Right kidney (tissue), 1 donor: Measurements from ENCODE around the gene MEGF6.
"Not testable (repeated sequence)": the region's sequence is repeated elsewhere in the genome, so short reads cannot be mapped to it uniquely, and the experiment has no call there.

Experiments used
- DNase-seq: peaks from one replicate; pipeline ENCODE4 v3.0.0-alpha.2; 2016

Gene MEGF6

GRCh38 chr1:3629561-3630160, 18.4 kb upstream of the MEGF6 start:
- no peak for DNase-seq

GRCh38 chr1:3628445-3628844, 17.1 kb upstream of the MEGF6 start:
- no peak for DNase-seq

GRCh38 chr1:3627515-3628253, 16.4 kb upstream of the MEGF6 start:
- no peak for DNase-seq

- DNase-seq = no peak
These were observed 14.7 kb upstream of the MEGF6 start for GRCh38 chr1:3626025-3626424.

GRCh38 chr1:3625151-3625907, 14.0 kb upstream of the MEGF6 start:
- DNase-seq = peak; percentile 54

- DNase-seq = peak; percentile 94
These were observed 13.2 kb upstream of the MEGF6 start, which contains the start of gene TPRG1L for GRCh38 chr1:3624200-3625136. TSS of gene TPRG1L (plus strand) at chr1:3625015. CDS start at chr1:3625073, 58 bp downstream.

- peak; percentile 11 for DNase-seq
These were observed 12.3 kb upstream of the MEGF6 start for GRCh38 chr1:3623441-3624199.

- DNase-seq = not testable (repeated sequence)
These were observed 10.8 kb upstream of the MEGF6 start for GRCh38 chr1:3622102-3622501.

GRCh38 chr1:3621151-3621671, 9.9 kb upstream of the MEGF6 start:
- DNase-seq = peak; percentile 52

GRCh38 chr1:3620708-3621107, 9.4 kb upstream of the MEGF6 start:
- no peak for DNase-seq

- DNase-seq = peak; percentile 63
These were observed 7.8 kb upstream of the MEGF6 start for GRCh38 chr1:3618881-3619671.

- DNase-seq = no peak
These were observed 7.2 kb upstream of the MEGF6 start for GRCh38 chr1:3618531-3618880.

- DNase-seq = no peak
These were observed 6.6 kb upstream of the MEGF6 start for GRCh38 chr1:3617806-3618345.

- no peak for DNase-seq
These were observed 5.6 kb upstream of the MEGF6 start for GRCh38 chr1:3616861-3617260.

- DNase-seq = no peak
These were observed 3.7 kb upstream of the MEGF6 start for GRCh38 chr1:3614755-3615742.

GRCh38 chr1:3612123-3612522, 815 bp upstream of the MEGF6 start:
- DNase-seq = no peak

GRCh38 chr1:3610527-3611169, 660 bp downstream of the MEGF6 start:
- no peak for DNase-seq
